HT-29 (cell line): ENCODE data around the gene NSMF. TPM values are rescaled to one million over a fixed set of nuclear protein-coding genes. Genes with fewer than 3 reads are reported as not detected.

ENCODE experiments used
- DNase-seq: peaks from one replicate; pipeline ENCODE4 v3.0.0-alpha.2; 2015; ENCODE audit warnings: low spot score
- total RNA-seq: library from RNA; depleted of rRNA; stranded (reverse); fragments of >200 nt; shearing (Covaris generic); gene quantifications from 2 replicates; pipeline ENCODE4 v1.2.3, GENCODE V29; 2014; rRNA removed

The NSMF gene
- 74.4 and 77.7 TPM in 2 replicates for total RNA-seq

GRCh38 chr9:137459152-137459600, at the start of gene NSMF:
TSS of gene NSMF (minus strand) at chr9:137459334. CDS start at chr9:137459102, 232 bp downstream.
- DNase-seq = peak; percentile 95

GRCh38 chr9:137506702-137507171, 47.6 kb upstream of the NSMF start:
- DNase-seq = no peak

GRCh38 chr9:137506274-137506673, 47.1 kb upstream of the NSMF start:
- peak; percentile 65 for DNase-seq

- no peak for DNase-seq
These were observed 46.4 kb upstream of the NSMF start for GRCh38 chr9:137505421-137506140.

GRCh38 chr9:137504432-137504777, 45.3 kb upstream of the NSMF start:
- DNase-seq = no peak

- DNase-seq = no peak
These were observed 43.1 kb upstream of the NSMF start for GRCh38 chr9:137502008-137502911.

- DNase-seq = no peak
These were observed 42.3 kb upstream of the NSMF start for GRCh38 chr9:137501457-137501856.

- DNase-seq = no peak
These were observed 41.7 kb upstream of the NSMF start for GRCh38 chr9:137500666-137501397.

GRCh38 chr9:137499858-137500661, 40.9 kb upstream of the NSMF start:
- DNase-seq = no peak

- no peak for DNase-seq
These were observed 40.3 kb upstream of the NSMF start for GRCh38 chr9:137499416-137499815.

- no peak for DNase-seq
These were observed 39.6 kb upstream of the NSMF start for GRCh38 chr9:137498720-137499150.

GRCh38 chr9:137497921-137498719, 39.0 kb upstream of the NSMF start:
- peak; percentile 47 for DNase-seq

GRCh38 chr9:137496601-137497375, 37.7 kb upstream of the NSMF start:
- no peak for DNase-seq

- DNase-seq = no peak
These were observed 35.6 kb upstream of the NSMF start for GRCh38 chr9:137494550-137495351.

- DNase-seq = peak; percentile 59
These were observed 35.0 kb upstream of the NSMF start for GRCh38 chr9:137494104-137494544.

- DNase-seq = no peak
These were observed 34.4 kb upstream of the NSMF start for GRCh38 chr9:137493364-137494103.
